Right lobe of liver (tissue), 4 donors: Measurements from ENCODE around the gene LDHB.

Experiments used
- POLR2A ChIP-seq: fragments of 450-650 bp; IDR thresholded peaks from one replicate; pipeline ENCODE4 v1.6.1; 2017; ENCODE audit warnings: antibody characterized with exemption, mild to moderate bottlenecking
- TF ChIP-seq, protein P1 (sequence below), 4 donors: fragments of 200-600 bp in 3 of 4; fragments of 450-650 bp in 1 of 4; IDR thresholded peaks; one replicate each; pipeline versions ENCODE4 v1.5.1 to v1.8.0; 2016 to 2022; ENCODE audit warnings: antibody characterized with exemption in 4 of 4, mild to moderate bottlenecking in 2 of 4
- donor health status: DM: no; HTN: no; CAD: no.
- donor health status: DM: no; HTN: no; CAD: no.
- donor health status: DM: no; HTN: yes; CAD: no.

DNA sequence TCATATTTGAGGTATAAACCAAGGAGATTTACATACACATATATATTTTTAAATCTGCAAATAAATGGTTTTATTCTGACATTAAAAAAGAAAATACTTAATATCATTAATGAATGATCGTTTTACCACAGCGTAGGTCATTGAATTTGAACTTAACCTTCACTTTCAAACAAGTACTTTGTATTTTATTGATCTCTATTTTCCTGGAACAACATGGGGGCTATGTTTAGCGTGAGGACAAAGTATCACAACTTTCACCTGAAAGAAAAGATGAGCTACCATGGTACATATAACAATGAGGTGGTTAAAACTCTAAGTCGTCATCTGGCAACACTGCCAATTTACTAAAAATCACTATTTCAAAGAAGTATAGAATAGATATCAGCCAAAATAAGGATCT is 59.0 kb downstream of the LDHB start:
- no peak for TF ChIP-seq POLR2A
- TF ChIP-seq, protein P1, sequence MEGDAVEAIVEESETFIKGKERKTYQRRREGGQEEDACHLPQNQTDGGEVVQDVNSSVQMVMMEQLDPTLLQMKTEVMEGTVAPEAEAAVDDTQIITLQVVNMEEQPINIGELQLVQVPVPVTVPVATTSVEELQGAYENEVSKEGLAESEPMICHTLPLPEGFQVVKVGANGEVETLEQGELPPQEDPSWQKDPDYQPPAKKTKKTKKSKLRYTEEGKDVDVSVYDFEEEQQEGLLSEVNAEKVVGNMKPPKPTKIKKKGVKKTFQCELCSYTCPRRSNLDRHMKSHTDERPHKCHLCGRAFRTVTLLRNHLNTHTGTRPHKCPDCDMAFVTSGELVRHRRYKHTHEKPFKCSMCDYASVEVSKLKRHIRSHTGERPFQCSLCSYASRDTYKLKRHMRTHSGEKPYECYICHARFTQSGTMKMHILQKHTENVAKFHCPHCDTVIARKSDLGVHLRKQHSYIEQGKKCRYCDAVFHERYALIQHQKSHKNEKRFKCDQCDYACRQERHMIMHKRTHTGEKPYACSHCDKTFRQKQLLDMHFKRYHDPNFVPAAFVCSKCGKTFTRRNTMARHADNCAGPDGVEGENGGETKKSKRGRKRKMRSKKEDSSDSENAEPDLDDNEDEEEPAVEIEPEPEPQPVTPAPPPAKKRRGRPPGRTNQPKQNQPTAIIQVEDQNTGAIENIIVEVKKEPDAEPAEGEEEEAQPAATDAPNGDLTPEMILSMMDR (IDR thresholded peaks at IDR 0.05): no peak
